Left ventricle myocardium superior (tissue), 1 donor: ENCODE measurements around the gene DDC. TPM values are rescaled to one million over a fixed set of nuclear protein-coding genes. Genes with fewer than 3 reads are reported as not detected.
A peak's percentile ranks its signal among the peaks of the same experiment; 100 is the strongest.

Experiments
- ATAC-seq: fragments of 200-7000 bp; cut with Tn5 transposase; one replicate; pipeline ENCODE4 v1.9.1; 2020; ENCODE audit warnings: mild to moderate bottlenecking, moderate library complexity
- DNase-seq: peaks from one replicate; pipeline ENCODE4 v3.0.0-alpha.2; 2020
- intact Hi-C: fragments of 100-400 bp; cut with micrococcal nuclease; formaldehyde crosslinking; loops from one replicate; pipeline ENCODE4 v1.11.0; 2022
- long read RNA-seq: library from polyadenylated mRNA; unstranded; transcript quantifications from one replicate; pipeline ENCODE4 v2.0.0, GENCODE V29; 2021
- total RNA-seq: library from RNA; stranded (reverse); fragmentation: NEBNext Ultra II Directional; extraction: Animal tissue kit (Norgen Biotek cat#: 25700); gene quantifications from one replicate; pipeline ENCODE4 v1.2.1, GENCODE V29; 2021
- donor health status: DM: no; HTN: yes; CAD: no; lungs with severe emphysema.

Gene DDC
- not detected for total RNA-seq
- long read RNA-seq: 0 reads

- ATAC-seq: no peak
- no peak for DNase-seq
- intact Hi-C loops: no loop called here
Observed at GRCh38 chr7:50564640-50565558, at the start of gene DDC. TSS of gene DDC (minus strand) at chr7:50565405. CDS start at chr7:50544085, 21,320 bp downstream.

- ATAC-seq (no peak), DNase-seq (no peak)
- intact Hi-C loops: no loop called here
Observed at GRCh38 chr7:50613473-50613872, 48.3 kb upstream of the DDC start.

- intact Hi-C loops: no loop called here
- DNase-seq: no peak
- ATAC-seq: no peak
Observed at GRCh38 chr7:50612704-50613103, 47.5 kb upstream of the DDC start.

- intact Hi-C loops: no loop called here
- ATAC-seq (no peak), DNase-seq (no peak)
Observed at GRCh38 chr7:50610521-50611277, 45.5 kb upstream of the DDC start.

- ATAC-seq (no peak), DNase-seq (no peak)
- intact Hi-C loops: no loop called here
Observed at GRCh38 chr7:50608196-50608906, 43.1 kb upstream of the DDC start.

- ATAC-seq (no peak), DNase-seq (no peak)
- intact Hi-C loops: no loop called here
Observed at GRCh38 chr7:50607524-50608125, 42.4 kb upstream of the DDC start.

- intact Hi-C loops: no loop called here
- no peak for DNase-seq
- ATAC-seq: no peak
Observed at GRCh38 chr7:50605059-50605458, 39.9 kb upstream of the DDC start.

GRCh38 chr7:50603287-50603686, 38.1 kb upstream of the DDC start:
- ATAC-seq: no peak
- no peak for DNase-seq
- intact Hi-C loops: no loop called here

- ATAC-seq: no peak
- DNase-seq: no peak
- intact Hi-C loops: no loop called here
Observed at GRCh38 chr7:50599385-50599784, 34.2 kb upstream of the DDC start.

- intact Hi-C loops: no loop called here
- ATAC-seq (no peak), DNase-seq (no peak)
Observed at GRCh38 chr7:50598460-50599343, 33.5 kb upstream of the DDC start.

GRCh38 chr7:50596484-50596883, 31.3 kb upstream of the DDC start:
- intact Hi-C loops: no loop called here
- no peak for DNase-seq
- no peak for ATAC-seq

GRCh38 chr7:50595491-50596102, 30.4 kb upstream of the DDC start:
- intact Hi-C loops: no loop called here
- peak; percentile 74 for ATAC-seq
- DNase-seq: no peak

GRCh38 chr7:50594734-50595485, 29.7 kb upstream of the DDC start:
- ATAC-seq: no peak
- intact Hi-C loops: no loop called here
- no peak for DNase-seq

GRCh38 chr7:50594136-50594535, 28.9 kb upstream of the DDC start:
- ATAC-seq: no peak
- intact Hi-C loops: no loop called here

GRCh38 chr7:50592940-50593339, 27.7 kb upstream of the DDC start:
- no peak for ATAC-seq

More at GRCh38 chr7:50594136-50594535, 28.9 kb upstream of the DDC start:
- DNase-seq: no peak

GRCh38 chr7:50591480-50592438, 26.6 kb upstream of the DDC start:
- intact Hi-C loops: no loop called here
- no peak for ATAC-seq

More at GRCh38 chr7:50592940-50593339, 27.7 kb upstream of the DDC start:
- intact Hi-C loops: no loop called here
- DNase-seq: no peak

More at GRCh38 chr7:50591480-50592438, 26.6 kb upstream of the DDC start:
- DNase-seq: no peak
